ENCODE measurements around the gene RXFP1.

Gene RXFP1

GRCh38 chr4:158543191-158543590 is 21.5 kb downstream of the RXFP1 start:
- DNase-seq, result no peak

GRCh38 chr4:158544141-158544540 is 22.5 kb downstream of the RXFP1 start:
- no peak for DNase-seq

GRCh38 chr4:158553364-158553763 is 31.7 kb downstream of the RXFP1 start:
- DNase-seq, result no peak

- DNase-seq, result no peak
These were observed 38.6 kb downstream of the RXFP1 start for GRCh38 chr4:158560284-158560683.

GRCh38 chr4:158566860-158567259 is 45.2 kb downstream of the RXFP1 start:
- no peak for DNase-seq

GRCh38 chr4:158571736-158572135 is 50.1 kb downstream of the RXFP1 start:
- no peak for DNase-seq

- no peak for DNase-seq
These were observed 50.9 kb downstream of the RXFP1 start for GRCh38 chr4:158572608-158573007.

- no peak for DNase-seq
These were observed 56.8 kb downstream of the RXFP1 start for GRCh38 chr4:158578476-158578875.

GRCh38 chr4:158580064-158580463 is 58.4 kb downstream of the RXFP1 start:
- no peak for DNase-seq

GRCh38 chr4:158581161-158581560 is 59.5 kb downstream of the RXFP1 start:
- DNase-seq, result no peak

- no peak for DNase-seq
These were observed 65.2 kb downstream of the RXFP1 start for GRCh38 chr4:158586881-158587280.

GRCh38 chr4:158588285-158588684 is 66.6 kb downstream of the RXFP1 start:
- DNase-seq, result no peak

GRCh38 chr4:158588777-158589176 is 67.1 kb downstream of the RXFP1 start:
- DNase-seq, result no peak

GRCh38 chr4:158590306-158590705 is 68.6 kb downstream of the RXFP1 start:
- DNase-seq, result no peak

- no peak for DNase-seq
These were observed 69.1 kb downstream of the RXFP1 start for GRCh38 chr4:158590824-158591223.

- no peak for DNase-seq
These were observed 76.4 kb downstream of the RXFP1 start for GRCh38 chr4:158597879-158598596.

GRCh38 chr4:158599150-158599549 is 77.5 kb downstream of the RXFP1 start:
- DNase-seq, result no peak

GRCh38 chr4:158599765-158600498 is 78.2 kb downstream of the RXFP1 start:
- no peak for DNase-seq

- no peak for DNase-seq
These were observed 82.7 kb downstream of the RXFP1 start for GRCh38 chr4:158604369-158604768.

GRCh38 chr4:158605393-158605792 is 83.7 kb downstream of the RXFP1 start:
- no peak for DNase-seq

GRCh38 chr4:158606969-158607368 is 85.3 kb downstream of the RXFP1 start:
- no peak for DNase-seq

- DNase-seq, result no peak
These were observed 87.4 kb downstream of the RXFP1 start for GRCh38 chr4:158609116-158609515.

- DNase-seq, result no peak
These were observed 89.1 kb downstream of the RXFP1 start for GRCh38 chr4:158610790-158611189.

- DNase-seq, result no peak
These were observed 91.4 kb downstream of the RXFP1 start for GRCh38 chr4:158613046-158613445.

GRCh38 chr4:158617956-158618355 is 96.3 kb downstream of the RXFP1 start:
- DNase-seq, result no peak

All from stimulated activated CD4-positive, alpha-beta T cell treated with anti-CD3 and anti-CD28 coated beads, Interleukin-1b, Interleukin-23, amount 100 ng/mL, for 48 hours (primary cell).